ENCODE data around the gene PRKACB.
"Not testable (repeated sequence)": the region's sequence is repeated elsewhere in the genome, so short reads cannot be mapped to it uniquely, and the experiment has no call there.

Gene PRKACB

DNA sequence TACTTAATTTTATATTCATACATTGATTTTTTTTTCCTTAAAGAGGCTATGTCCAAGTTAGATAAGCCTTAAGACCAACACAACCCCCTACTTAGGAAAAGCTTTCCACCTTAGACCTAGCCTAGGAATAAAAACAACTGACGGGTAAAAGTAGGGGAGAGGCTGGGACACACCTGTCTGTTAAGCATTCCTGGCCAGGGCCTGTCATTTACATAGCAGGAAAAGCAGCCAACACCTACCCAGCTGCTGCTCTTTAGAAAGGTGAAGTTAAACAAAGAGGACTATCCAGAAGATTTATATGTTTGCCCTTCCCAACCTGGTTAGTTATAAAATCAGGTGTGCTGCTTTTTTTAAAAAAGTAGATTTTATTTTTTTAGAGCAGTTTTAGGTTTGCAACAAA, 128.3 kb downstream of the PRKACB start:
- DNase-seq = no peak

DNA sequence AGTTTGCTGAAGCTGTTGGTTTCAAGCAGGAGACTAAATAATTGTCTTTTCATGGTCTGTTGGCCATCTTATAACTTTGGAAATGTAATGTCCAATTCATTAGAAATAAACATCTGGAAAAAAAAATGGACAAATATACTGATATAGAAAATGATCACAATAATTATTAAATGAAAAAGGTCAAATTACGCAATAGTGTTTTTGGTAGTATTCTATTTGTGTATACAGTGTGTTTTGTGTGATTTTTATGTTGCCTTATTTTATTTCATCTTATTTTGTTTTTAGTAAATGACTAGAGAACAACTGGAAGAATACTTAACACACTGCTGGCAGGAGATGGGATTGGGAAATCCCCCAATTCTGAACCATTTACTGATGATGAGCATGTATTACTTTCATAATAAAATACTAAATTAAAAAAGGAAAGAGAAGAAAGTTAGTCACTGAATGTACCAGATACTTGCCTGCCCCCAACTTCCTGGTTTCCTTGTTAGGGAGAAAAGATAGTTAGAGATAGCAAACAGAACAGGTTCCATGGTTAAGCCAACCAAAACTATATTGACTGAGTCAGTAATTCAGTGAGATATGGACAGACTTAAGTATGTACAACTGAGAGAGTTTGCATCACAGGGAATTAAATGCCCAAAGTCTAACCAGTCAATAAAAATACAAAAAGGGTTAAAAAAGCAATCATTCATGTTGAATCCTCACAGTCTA, 133.4 kb downstream of the PRKACB start:
- no peak for DNase-seq

DNA sequence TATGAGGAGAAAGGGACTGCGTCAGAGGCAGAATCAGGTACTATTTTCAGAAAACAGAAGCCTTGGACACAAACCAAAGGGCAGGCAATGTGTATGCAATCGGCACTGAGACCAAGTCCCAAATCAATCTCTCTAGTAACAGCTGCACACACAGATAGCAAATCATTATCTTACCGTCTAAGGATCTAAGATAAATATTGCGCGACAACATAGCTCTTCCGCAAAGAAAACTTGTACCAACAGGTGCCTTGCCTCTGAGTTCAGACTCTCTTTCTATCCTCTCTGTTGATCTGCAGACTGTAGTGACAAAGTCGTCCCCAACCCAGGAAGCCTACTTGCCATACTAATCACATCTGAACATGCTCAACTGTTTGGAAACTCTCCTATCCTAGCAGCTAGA, 134.8 kb downstream of the PRKACB start:
- no peak for DNase-seq

DNA sequence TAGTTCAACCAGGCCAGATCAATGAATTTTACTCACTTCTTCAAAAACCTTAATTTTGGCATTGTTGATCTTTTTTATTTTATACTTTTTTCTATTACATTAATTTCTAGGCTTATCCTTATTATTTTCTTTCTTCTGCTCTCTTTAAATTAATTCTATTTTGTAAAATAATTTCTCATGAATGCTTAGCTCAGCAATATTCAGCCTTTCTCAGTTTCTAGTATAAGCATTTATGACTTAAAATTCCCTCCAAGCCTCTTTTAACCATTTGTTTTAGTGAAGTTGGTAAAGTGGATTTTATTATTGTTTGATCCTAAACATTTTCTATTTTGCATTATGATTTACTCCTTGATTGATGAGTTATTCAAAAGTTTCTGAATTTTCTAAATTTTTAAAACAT, 136.8 kb downstream of the PRKACB start:
- no peak for DNase-seq

DNA sequence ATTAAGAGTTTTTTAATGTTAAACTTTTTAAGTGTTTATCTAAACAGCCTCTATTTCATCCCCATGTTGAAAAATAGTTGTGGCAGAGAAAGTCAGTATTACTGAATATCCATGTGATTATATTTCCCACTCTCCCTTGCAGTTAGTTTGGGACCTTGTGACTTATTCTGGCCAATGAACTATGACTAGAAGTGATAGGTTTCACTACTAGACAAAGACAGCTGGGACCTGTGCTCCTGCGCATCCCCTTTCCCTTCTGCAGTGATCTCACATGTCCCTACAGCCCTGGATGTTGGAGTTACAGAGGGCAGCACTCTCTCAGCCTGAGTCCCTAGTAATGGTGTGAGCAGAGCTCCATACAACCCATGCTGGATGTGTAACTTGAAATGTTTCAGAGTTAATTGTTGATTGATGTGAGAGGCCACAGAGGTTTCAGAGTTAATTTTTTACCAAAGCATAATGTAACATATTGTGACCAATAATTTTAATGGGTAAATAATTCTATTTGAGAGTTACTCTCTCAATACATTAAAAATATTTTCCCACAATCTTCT, 138.8 kb downstream of the PRKACB start:
- DNase-seq = no peak

DNA sequence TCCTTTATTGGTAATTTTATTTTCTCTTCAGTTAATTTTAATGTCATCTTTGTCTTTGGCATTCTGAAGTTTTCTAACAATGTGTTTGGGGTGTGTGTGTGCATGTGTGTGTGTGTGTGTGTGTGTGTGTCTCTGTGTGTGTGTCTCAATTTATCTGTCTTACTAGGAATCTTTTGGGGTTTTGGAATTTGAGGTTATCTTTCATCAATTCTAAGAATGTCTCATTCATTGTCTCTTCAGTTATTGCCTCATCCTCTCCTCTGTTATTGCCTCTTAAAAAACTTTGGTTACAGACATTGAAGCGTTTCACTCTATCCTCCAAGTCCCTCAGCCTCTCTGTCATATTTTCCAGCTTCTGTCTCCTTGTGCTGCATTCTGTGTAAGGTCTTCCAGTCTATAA, 139.3 kb downstream of the PRKACB start:
- DNase-seq = no peak

DNA sequence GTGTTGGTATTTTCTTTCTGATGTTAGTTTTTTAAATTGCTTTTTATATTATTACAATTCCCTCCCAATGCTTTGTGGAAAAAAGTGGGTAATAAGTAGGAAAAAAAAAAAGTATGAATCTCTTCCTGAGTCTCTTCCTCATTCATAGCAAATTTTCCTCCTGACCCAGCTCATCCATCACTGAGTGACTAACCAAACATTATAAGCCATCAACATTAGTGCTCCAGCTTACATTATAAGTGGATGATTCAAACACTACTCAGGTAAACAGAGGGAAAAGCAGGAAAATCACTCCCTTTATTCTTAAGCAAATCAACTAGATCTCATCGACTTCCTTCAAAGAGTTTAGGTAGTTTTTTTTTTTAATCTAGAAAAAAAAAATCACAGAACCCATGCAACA, 142.0 kb downstream of the PRKACB start:
- no peak for DNase-seq

DNA sequence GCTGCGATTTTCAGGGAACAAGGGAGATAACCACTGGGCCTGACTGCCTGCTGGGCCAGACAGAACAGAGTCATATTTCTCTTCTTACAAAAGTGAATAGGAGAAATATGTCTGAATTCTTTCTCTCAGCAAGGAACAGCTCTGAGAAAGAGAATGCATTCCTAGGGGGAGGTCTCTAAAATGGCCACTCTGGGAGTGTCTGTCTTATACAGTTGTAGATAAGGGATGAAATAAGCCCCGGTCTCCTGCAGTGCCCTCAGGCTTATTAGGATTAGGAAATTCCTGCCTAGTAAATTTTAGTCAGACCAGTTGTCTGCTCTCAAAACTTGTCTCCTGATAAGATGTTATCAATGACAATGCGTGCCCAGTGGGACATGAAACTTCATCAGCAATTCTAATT, 143.3 kb downstream of the PRKACB start:
- DNase-seq = not testable (repeated sequence)

Data from stimulated activated CD4-positive, alpha-beta T cell treated with anti-CD3 and anti-CD28 coated beads, Interleukin-4, amount 100 ng/mL, for 1 hour (primary cell).